ENCODE data around the gene NBEA.
"Not testable (repeated sequence)": the region's sequence is repeated elsewhere in the genome, so short reads cannot be mapped to it uniquely, and the experiment has no call there.

Gene NBEA, protein sequence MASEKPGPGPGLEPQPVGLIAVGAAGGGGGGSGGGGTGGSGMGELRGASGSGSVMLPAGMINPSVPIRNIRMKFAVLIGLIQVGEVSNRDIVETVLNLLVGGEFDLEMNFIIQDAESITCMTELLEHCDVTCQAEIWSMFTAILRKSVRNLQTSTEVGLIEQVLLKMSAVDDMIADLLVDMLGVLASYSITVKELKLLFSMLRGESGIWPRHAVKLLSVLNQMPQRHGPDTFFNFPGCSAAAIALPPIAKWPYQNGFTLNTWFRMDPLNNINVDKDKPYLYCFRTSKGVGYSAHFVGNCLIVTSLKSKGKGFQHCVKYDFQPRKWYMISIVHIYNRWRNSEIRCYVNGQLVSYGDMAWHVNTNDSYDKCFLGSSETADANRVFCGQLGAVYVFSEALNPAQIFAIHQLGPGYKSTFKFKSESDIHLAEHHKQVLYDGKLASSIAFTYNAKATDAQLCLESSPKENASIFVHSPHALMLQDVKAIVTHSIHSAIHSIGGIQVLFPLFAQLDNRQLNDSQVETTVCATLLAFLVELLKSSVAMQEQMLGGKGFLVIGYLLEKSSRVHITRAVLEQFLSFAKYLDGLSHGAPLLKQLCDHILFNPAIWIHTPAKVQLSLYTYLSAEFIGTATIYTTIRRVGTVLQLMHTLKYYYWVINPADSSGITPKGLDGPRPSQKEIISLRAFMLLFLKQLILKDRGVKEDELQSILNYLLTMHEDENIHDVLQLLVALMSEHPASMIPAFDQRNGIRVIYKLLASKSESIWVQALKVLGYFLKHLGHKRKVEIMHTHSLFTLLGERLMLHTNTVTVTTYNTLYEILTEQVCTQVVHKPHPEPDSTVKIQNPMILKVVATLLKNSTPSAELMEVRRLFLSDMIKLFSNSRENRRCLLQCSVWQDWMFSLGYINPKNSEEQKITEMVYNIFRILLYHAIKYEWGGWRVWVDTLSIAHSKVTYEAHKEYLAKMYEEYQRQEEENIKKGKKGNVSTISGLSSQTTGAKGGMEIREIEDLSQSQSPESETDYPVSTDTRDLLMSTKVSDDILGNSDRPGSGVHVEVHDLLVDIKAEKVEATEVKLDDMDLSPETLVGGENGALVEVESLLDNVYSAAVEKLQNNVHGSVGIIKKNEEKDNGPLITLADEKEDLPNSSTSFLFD (N-terminal part only)

DNA sequence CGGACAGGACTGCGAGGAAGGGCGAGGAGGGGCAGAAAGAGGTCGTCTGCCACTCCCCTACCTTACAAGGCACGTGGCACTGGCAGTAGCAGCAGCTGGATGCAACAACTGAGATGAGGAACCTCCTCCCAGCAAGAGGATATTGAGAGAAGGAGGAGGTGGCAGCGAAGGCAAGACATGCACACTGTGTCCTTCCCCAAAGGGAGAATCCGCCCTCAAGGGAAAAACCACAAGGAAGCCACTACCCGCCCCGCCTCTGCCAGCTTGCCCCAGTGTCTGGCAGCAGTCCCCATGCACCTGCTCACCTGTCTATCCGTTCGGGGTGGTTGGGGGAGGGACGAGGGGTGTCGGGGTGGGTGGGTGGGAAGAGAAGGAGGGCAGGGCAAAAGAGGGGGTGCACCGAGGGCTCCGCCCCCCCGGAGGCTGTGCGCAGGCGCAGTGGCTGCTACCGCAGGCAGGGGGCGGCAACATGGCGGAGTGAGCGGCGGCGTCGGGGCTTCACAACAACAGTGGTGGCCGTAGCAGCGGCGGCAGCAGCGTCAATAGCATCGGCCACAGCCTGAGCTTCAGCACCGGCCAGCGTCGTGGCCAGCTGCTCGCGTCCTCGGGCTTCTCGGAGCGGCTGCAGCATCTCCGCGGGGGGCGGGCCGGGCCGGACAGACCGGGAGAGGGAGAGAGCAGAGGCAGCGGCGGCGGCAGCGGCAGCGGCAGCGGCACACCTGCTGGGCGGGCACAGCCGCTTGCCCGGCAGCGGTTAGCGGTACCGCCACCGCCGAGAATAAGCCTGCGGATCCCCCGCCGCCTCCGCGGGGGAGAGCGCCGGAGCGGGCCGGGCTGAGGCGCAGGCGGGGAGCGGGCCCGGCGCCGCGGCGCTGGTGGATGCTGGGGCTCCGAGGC lies at the start of gene NBEA:
Gene NBEA (plus strand): TSS at position 436 of the 897 bp plus-strand sequence. CDS start 551 bp downstream, outside the sequence.
- peak; percentile 89 for DNase-seq

GRCh38 chr13:34894756-34895155 lies 47.3 kb upstream of the NBEA start:
- no peak for DNase-seq

DNA sequence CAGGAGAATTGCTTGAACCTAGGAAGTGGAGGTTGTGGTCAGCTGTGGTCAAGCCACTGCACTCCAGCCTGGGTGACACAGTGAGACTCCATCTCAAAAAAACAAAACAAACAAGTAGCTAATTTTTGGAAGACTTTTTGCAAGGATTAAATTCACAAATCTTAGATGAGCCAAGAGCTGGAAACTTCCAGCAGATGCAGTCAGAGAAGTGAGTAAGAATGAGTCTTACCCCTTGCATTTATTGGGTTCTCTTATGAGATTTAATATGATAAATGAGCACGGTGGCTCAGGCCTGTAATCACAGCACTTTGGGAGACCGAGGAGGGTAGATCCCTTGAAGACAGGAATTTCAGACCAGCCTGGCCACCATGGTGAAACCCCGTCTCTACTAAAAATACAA lies 44.9 kb upstream of the NBEA start:
- DNase-seq, result no peak

GRCh38 chr13:34899888-34900287 lies 42.2 kb upstream of the NBEA start:
- DNase-seq, result no peak

DNA sequence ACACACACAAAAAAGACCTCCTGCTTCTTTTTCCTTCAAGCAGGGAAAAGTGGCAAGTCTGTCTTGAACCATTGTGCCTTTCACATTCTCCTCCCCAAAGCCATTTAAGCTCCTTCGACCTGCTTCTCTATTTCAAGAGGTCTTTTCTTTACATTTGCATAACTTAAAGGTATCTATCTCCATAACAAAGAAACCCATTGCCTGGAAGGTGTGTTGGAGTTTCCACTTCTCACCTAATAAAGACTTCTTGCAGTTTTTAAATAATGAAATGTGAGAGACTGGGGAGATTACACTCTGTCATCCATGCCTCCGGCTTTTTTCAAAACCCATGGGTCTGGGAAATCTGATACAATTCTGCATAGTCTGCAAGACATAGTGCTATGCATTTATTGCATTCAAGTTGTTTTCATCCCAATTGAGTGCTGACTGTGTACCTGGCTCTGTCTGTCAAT lies 41.8 kb upstream of the NBEA start:
- DNase-seq, result no peak

GRCh38 chr13:34901572-34901971 lies 40.5 kb upstream of the NBEA start:
- DNase-seq, result no peak

- no peak for DNase-seq
These were observed 30.9 kb upstream of the NBEA start for GRCh38 chr13:34911159-34911558.

GRCh38 chr13:34913040-34913439 lies 29.0 kb upstream of the NBEA start:
- peak; percentile 74 for DNase-seq

DNA sequence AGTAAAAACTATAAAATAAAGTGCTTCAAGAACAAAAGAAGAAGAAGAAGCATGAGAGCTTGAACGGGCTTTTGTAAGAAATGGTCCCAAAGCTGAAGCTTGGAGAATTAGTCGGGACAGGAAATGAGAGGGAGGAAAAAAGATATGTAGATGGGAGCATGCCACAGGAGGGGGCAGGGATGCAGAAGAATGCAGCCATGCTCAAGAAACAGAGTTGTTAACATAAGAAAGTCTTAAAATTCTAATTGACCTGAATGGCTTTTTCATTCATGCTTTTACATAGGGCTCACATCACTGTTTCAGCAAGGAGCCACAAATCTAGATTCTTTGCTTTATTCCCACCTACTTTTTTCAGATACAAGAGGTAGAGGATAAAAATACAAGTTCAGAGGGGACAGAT lies 27.7 kb upstream of the NBEA start:
- DNase-seq, result no peak

GRCh38 chr13:34926508-34926907 lies 15.6 kb upstream of the NBEA start:
- DNase-seq, result no peak

GRCh38 chr13:34928676-34929075 lies 13.4 kb upstream of the NBEA start:
- DNase-seq, result not testable (repeated sequence)

GRCh38 chr13:34931572-34931971 lies 10.5 kb upstream of the NBEA start:
- DNase-seq, result no peak

DNA sequence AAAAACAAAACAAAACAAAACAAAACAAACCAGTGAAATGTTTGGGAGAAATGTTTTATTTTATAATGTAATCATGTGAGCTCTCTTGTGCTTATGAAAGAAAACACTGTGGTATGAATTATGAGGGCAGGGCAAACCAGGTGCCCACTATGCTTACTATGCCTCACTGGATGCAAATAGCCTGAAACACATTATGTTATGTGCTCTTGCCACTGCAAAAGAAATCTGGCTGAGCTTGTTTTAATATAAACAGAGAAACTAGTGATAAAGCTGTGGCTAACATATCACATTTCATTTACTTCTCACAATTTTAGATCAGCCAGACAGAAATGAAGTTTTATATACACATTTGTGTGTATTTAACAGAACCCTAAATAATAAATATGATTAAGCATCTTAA lies 8.7 kb upstream of the NBEA start:
- DNase-seq, result no peak

DNA sequence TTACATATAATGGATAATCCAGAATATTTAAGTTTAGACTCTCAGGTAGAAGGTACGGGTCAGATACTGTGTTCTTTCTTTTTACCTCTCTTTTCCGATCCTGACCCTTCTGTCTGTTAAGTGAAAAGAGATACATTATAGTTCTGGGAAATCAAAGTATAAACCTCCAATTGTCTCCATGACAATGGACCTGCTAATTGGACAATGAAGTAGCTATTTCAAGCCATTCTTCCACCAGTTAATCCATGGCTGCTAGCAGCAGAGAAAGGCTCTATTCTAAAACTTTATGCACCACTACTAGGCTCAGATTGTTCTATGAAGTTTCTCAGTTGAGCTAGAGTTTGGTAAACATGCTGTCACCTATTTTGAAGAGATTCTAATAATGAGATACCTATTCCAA lies 8.3 kb upstream of the NBEA start:
- DNase-seq, result no peak

DNA sequence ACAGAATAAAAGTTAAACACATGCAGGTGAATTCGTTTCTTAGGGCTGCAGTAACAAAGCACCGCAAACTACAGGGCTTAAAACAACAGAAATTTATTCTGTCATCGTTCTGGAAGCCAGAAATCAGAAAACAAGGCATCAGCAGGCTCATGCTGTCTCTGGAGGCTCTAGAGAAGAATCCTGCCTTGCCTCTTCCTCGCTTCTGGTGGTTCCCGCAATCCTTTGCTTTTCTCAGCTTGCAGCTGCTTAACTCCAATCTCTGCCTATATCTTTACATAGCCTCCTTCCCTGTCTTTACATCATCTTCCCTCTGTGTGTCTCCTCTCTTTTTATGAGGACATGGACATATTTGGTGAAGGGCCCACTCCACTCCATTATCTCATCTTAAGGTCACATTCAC lies 6.2 kb upstream of the NBEA start:
- no peak for DNase-seq

DNA sequence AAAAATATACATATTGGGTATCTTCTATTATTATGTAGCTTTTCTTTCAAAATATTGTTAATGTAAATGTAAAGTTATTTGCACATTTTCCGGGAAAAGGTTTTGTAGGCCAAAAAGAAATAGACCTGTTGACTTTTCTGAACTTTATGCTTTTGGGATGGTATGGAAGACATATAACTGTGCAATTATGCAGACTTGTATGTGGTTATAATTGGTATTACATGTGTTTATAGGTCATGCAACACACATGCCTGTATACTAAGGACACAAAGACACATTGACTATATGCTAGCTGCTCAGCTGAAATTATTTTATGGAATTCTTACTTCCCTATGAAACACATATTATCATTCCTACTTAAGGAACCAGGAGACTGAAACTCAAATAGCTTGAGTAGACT lies 2.3 kb upstream of the NBEA start:
- no peak for DNase-seq

GRCh38 chr13:34941436-34941834 lies 635 bp upstream of the NBEA start:
- no peak for DNase-seq

- peak; percentile 70 for DNase-seq
These were observed 814 bp downstream of the NBEA start for GRCh38 chr13:34942732-34943435.

DNA sequence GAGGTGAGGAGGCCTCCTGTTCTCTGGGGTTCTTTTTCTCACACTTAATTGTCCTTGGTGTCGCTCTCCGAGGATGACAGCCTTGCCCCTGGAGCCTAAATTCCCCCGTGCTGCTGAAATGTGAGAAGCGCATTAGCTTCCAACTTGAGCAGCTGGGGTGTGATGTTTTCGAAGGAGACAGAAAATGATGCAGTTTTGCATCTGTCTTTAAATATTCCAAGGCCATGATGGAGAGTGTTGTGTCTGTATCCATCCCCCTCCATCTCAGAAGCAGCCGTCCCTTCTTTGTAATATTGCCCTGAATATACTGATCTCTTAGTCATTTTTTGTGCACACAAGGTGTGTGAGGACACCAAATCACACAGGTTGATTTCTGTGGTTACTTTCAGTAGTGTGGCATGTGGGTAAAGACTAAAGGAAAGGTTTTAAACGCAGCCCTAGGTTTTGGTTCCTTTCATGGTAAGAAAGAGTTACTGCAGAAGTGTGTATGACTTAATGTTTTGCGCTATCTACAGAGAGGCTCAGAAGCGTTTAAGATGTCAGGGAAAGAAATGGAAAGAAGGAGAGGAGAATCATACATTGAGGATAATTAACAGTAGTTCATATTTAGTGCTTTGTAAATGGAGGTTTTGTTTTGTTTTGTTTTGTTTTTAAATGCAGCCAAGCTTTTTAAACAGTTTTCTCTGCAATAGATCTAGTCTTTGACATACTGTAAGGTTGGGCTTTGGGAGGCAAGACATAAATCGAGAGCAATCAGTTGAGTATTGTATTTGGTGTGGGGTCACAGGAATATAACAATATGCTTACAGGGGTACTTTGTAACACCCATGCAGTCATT lies 1.6 kb downstream of the NBEA start:
- peak; percentile 67 for DNase-seq

DNA sequence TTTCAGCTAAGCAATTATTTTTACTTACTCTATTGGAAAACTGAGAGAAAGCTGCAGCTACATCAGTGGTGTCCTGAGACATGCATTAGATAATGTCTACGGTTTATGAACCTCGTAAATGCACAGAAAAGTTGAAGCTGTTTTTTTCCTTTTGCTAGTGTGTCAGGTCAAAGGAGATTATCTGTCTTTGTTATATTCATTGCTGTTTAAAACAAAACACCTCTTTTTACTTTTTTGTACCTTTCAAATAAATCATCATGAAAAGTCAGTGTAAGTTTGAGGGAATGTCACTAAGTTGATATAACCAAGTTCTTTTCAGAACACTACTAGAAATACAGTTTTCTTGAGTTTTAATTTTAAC lies 2.2 kb downstream of the NBEA start:
- DNase-seq, result no peak

DNA sequence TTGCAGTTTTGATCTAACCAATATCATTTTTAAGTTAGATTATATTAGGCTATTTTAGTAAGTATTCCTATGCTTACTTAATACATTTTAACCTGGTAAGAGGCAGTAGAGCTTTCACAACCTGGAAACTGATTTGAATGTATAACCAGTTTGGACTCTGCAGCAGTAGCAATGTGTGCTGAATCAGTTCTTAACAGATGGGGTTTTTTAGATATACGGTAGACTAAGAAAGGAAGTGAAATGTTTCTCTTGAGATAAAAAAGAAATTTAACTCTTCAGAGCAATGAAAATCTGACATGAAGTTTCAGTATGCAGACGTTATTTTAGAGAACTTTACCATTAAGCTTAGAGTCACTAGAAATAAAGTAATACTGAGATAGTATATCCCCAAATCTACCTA lies 2.7 kb downstream of the NBEA start:
- DNase-seq, result no peak

Data from NCI-H82 (cell line).